ENCODE data around the gene C3orf22. TPM values are rescaled to one million over a fixed set of nuclear protein-coding genes. Genes with fewer than 3 reads are reported as not detected.

C3orf22 gene
- total and polyA plus RNA-seq, 2 experiments from 2014 or later = not detected

DNA sequence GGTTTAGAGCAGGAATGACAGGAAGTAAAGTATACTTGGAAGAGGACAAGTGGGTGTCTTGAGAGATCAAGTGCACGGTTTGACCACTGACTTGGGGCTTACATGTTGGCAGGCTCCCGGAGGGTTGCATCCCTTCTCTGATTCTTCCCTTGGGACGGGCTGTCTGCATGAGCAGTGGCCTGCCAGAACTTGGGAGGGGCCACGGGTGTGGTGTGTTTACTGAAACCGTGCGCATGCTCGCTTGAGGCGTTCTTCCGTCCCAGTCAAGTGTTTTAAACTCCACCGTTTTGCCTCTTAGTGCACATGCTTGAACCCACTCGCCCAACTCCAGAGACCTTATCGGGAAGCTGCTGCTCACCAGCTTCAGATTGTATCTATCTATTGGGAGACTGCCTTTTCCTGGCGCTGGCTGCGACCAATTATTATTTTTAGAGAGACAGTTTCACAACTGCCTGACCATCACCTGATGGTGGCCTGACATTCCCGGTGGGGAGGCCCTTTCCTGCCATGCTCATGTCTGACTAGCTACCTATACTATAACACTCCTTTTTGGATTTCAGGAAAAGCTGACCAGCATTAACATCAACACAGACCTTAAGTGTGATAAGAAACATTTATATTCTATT lies 14.9 kb upstream of the C3orf22 start:
- DNase-seq (ENCODE audit: low read depth in 1 of 2, low spot score in 1 of 2) = no peak
- no peaks in the 10 kb centered on the region for H3K4me1 ChIP-seq (ENCODE audit: low read depth)

DNA sequence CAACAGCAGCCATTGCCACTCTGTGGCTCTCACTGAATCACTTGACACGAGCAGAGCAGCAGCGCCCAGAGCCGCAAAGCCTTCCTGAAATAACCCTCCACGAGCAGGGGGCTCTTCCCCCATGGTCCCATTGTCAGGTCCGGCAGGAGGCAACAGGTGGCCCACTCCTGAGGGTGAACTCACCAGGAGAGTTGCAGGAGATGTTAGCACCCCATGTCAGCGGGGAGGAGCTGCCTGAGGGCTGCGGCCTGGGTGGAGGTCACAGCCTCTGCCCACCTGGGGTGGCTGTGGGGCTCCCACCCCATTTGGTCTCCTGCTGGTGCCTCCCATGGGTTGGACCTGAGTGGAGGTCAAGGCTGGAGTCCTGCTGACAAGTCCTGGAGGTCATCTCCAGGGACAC lies 12.3 kb upstream of the C3orf22 start:
- no peak overlapping the region for H3K27ac ChIP-seq
- H3K4me1 ChIP-seq (ENCODE audit: low read depth) = no peaks in the 10 kb centered on the region
- H3K9me3 ChIP-seq (ENCODE audit: low read depth) = no peaks in the 10 kb centered on the region
- TF ChIP-seq, protein P1, sequence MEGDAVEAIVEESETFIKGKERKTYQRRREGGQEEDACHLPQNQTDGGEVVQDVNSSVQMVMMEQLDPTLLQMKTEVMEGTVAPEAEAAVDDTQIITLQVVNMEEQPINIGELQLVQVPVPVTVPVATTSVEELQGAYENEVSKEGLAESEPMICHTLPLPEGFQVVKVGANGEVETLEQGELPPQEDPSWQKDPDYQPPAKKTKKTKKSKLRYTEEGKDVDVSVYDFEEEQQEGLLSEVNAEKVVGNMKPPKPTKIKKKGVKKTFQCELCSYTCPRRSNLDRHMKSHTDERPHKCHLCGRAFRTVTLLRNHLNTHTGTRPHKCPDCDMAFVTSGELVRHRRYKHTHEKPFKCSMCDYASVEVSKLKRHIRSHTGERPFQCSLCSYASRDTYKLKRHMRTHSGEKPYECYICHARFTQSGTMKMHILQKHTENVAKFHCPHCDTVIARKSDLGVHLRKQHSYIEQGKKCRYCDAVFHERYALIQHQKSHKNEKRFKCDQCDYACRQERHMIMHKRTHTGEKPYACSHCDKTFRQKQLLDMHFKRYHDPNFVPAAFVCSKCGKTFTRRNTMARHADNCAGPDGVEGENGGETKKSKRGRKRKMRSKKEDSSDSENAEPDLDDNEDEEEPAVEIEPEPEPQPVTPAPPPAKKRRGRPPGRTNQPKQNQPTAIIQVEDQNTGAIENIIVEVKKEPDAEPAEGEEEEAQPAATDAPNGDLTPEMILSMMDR (IDR thresholded peaks at IDR 0.05; ENCODE audit: low read depth, low read length) = no peak
- no peaks in the 10 kb centered on the region for H3K27me3 ChIP-seq
- no peaks in the 10 kb centered on the region for H3K36me3 ChIP-seq
- no peak overlapping the region for H3K4me3 ChIP-seq
- no peak for DNase-seq (ENCODE audit: low read depth in 1 of 2, low spot score in 1 of 2)

More for the DNA sequence above, 14.9 kb upstream of the C3orf22 start:
- H3K4me3 ChIP-seq = no peak overlapping the region
- no peaks in the 10 kb centered on the region for H3K36me3 ChIP-seq
- no peaks in the 10 kb centered on the region for H3K9me3 ChIP-seq (ENCODE audit: low read depth)
- TF ChIP-seq, protein P1 (IDR thresholded peaks at IDR 0.05; ENCODE audit: low read depth, low read length) = no peak
- no peaks in the 10 kb centered on the region for H3K27me3 ChIP-seq
- H3K27ac ChIP-seq = no peak overlapping the region

DNA sequence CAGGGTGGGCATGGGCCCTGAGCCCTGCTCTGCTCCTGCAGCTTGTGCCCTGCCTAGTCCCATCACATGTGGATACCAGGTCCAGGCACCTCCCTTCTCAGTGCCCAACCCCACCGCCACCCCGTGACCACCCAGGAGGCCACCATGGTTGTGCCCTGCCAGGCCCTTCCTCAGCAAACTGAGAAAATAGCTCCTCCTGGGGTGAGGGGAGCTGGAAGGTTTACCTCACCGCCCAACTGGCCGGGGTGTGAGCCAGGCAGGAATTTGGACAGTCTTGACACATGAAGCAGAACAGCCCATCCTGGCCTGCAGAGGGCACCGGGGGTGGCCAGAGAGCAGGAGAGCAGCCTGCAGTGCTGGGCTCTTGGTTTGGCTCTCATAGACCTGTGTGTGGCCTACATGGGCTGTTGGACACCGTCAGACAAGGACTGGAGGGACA lies 11.4 kb upstream of the C3orf22 start:
- Histone ChIP-seq H3K36me3 (no peaks in the 10 kb centered on the region), H3K27ac (no peak overlapping the region), H3K4me1 (ENCODE audit: low read depth) (no peaks in the 10 kb centered on the region), H3K9me3 (ENCODE audit: low read depth) (no peaks in the 10 kb centered on the region), H3K4me3 (no peak overlapping the region), H3K27me3 (no peaks in the 10 kb centered on the region)
- DNase-seq (ENCODE audit: low read depth in 1 of 2, low spot score in 1 of 2) = no peak
- TF ChIP-seq, protein P1 (IDR thresholded peaks at IDR 0.05; ENCODE audit: low read depth, low read length) = no peak

DNA sequence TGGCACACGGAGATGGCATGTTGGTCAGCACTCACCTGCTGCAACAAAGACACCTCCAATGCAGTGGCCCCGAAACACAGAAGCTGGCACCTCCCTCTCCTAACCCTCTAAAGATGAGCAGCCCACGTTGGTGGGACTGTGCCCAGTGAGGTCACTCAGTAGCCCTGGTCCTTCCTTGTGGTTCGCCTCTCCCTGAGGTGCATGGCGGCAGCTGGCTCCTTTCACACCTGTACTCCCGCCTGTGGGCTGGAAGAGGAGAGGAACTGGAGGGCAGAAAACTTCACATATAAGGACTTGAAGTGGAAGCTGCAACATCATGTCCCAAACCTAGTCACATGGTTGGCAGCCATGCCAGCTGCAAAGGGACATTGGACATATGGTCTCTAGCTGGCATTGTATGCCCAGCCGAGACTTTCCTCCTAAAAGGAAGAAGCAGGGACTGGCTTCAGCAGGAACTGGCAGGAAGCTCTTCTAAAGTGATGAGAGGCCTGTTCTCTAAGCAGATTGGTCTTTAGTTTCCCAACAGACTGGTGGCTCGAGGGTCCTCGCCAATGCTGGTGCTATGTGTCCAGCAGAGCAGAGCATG lies 10.8 kb upstream of the C3orf22 start:
- Histone ChIP-seq H3K4me1 (ENCODE audit: low read depth) (no peaks in the 10 kb centered on the region), H3K36me3 (no peaks in the 10 kb centered on the region), H3K27ac (no peak overlapping the region), H3K4me3 (no peak overlapping the region), H3K27me3 (no peaks in the 10 kb centered on the region), H3K9me3 (ENCODE audit: low read depth) (no peaks in the 10 kb centered on the region)
- TF ChIP-seq, protein P1 (IDR thresholded peaks at IDR 0.05; ENCODE audit: low read depth, low read length) = no peak
- DNase-seq (ENCODE audit: low read depth in 1 of 2, low spot score in 1 of 2) = no peak

DNA sequence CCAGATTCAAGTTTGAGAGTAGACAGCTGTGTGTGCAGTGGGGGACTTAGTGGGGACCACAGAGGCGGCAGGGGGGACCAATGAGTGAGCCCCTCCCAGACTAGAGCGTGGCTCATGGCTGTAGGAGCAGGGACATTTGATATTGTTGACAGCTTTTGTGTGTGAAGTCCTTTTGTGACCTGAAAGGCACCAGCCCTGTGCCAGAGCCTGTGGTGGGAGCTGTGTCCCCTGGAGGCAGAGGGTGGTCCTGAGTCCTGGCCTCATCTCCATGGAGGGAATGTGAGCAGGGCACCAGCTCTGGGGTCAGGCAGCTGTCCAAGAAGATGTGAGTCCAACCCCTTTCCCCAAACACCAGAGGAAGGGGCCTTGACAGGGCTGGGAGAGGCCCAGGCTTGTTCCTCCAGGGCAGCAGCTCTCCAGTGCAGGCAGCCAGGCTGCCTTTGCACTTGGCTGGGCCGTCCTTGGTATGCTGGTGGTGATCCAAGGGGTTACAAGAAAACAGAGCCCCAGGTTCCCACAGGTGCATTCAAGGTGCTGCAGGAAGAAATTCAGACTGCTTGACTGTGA lies 10.1 kb upstream of the C3orf22 start:
- Histone ChIP-seq H3K27ac (no peak overlapping the region), H3K4me1 (ENCODE audit: low read depth) (no peaks in the 10 kb centered on the region), H3K4me3 (no peak overlapping the region), H3K9me3 (ENCODE audit: low read depth) (no peaks in the 10 kb centered on the region), H3K27me3 (no peaks in the 10 kb centered on the region), H3K36me3 (no peaks in the 10 kb centered on the region)
- DNase-seq (ENCODE audit: low read depth in 1 of 2, low spot score in 1 of 2) = no peak
- TF ChIP-seq, protein P1 (IDR thresholded peaks at IDR 0.05; ENCODE audit: low read depth, low read length) = no peak

All from cardiac muscle cell (in vitro differentiated cells and primary cell).